ENCODE data around the gene ERC2. TPM values are rescaled to one million over a fixed set of nuclear protein-coding genes. Genes with fewer than 3 reads are reported as not detected.

ERC2 gene
- polyA plus RNA-seq, 3 donors = not detected

DNA sequence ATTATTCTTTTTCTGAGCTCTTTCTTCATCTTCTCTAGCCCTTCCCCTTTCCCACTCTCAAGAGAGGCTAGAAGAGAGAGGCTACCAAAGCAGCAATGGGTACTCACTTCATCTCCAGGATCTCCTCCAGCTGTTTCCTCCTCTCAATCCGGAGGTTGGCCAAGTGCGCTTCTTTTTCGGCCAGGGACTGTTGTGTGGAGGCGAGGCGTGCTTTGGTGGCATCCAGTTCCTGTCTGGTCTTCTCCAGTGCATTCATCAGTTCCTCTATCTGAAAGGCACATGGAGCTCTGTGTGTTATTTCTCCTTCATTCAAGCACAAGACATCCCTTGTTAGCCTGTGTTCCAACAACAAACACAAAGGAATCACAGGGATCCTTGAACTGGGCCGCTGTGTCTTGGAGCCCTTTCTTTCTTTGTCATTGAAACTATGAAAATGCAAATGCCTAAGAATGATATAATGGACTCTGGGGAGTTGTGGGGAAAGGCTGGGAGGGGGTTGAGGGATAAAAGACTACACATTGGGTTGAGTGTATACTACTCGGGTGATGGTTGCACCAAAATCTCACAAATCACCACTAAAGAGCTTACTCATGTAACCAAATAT lies 579.9 kb downstream of the ERC2 start:
- H3K4me1 Mint-ChIP-seq = no peaks in the 10 kb centered on the region
- no peak overlapping the region for H3K4me2 ChIP-seq (replicated peaks; ENCODE audit: extremely low read depth, low read length, poor library complexity, severe bottlenecking)
- H3K36me3 ChIP-seq (replicated peaks in 1 of 2; ENCODE audit: control insufficient read depth in 1 of 2, insufficient read depth in 2 of 2, low read length in 2 of 2) = no peaks in the 10 kb centered on the region
- H3K27ac ChIP-seq (ENCODE audit: low read depth in 1 of 2, low read length in 2 of 2) = no peak overlapping the region
- no peak for TF ChIP-seq CTCF (IDR thresholded peaks at IDR 0.05)
- no peaks in the 10 kb centered on the region for H3K79me2 ChIP-seq (ENCODE audit: insufficient read depth, low read length)
- no peak for DNase-seq
- H3K9me3 Mint-ChIP-seq = peaks cover 0 to 4% (median 0%) of the 10 kb centered on the region in 7 donors
- no peaks in the 10 kb centered on the region for H3K27me3 ChIP-seq (ENCODE audit: control insufficient read depth in 2 of 2, insufficient read depth in 2 of 2, low read length in 2 of 2)
- H4K20me1 ChIP-seq (ENCODE audit: insufficient read depth, low read length) = no peaks in the 10 kb centered on the region
- intact Hi-C loops (cut with micrococcal nuclease) = no loop called here
- H2AFZ ChIP-seq (ENCODE audit: insufficient read depth, low read depth, low read length, poor library complexity, severe bottlenecking) = no peak overlapping the region
- no peaks in the 10 kb centered on the region for H3K4me1 ChIP-seq (ENCODE audit: control insufficient read depth in 1 of 2, insufficient read depth in 2 of 2, low read length in 2 of 2)
- H3K9me3 ChIP-seq (replicated peaks in 1 of 2; ENCODE audit: control insufficient read depth in 1 of 2, insufficient read depth in 1 of 2, low read length in 2 of 2) = no peaks in the 10 kb centered on the region
- H3K4me3 ChIP-seq (replicated peaks in 1 of 3; ENCODE audit: low read depth in 2 of 3, low read length in 3 of 3) = no peak overlapping the region
- no peak overlapping the region for H3K4me3 Mint-ChIP-seq
- no peak overlapping the region for H3K9ac ChIP-seq (ENCODE audit: insufficient read depth, low read length, poor library complexity, severe bottlenecking)
- 65% methylated on average over 5 of the region's 7 CpGs for WGBS (ENCODE audit: insufficient coverage)
- no peaks in the 10 kb centered on the region for H3K36me3 Mint-ChIP-seq
- peaks cover 0 to 2% (median 1%) of the 10 kb centered on the region in 3 donors for H3K27me3 Mint-ChIP-seq (ENCODE audit: low read depth in 3 of 3)
- peak overlapping the region in 1 of 7 donors; percentile 20 for H3K27ac Mint-ChIP-seq

- H3K4me1 Mint-ChIP-seq = no peaks in the 10 kb centered on the region
- no peaks in the 10 kb centered on the region for H3K36me3 Mint-ChIP-seq
- peaks cover 0 to 4% (median 0%) of the 10 kb centered on the region in 7 donors for H3K9me3 Mint-ChIP-seq
- no peaks in the 10 kb centered on the region for H3K27me3 ChIP-seq (ENCODE audit: control insufficient read depth in 2 of 2, insufficient read depth in 2 of 2, low read length in 2 of 2)
- TF ChIP-seq CTCF (IDR thresholded peaks at IDR 0.05) = no peak
- H3K27me3 Mint-ChIP-seq (ENCODE audit: low read depth in 3 of 3) = peaks cover 0 to 2% (median 1%) of the 10 kb centered on the region in 3 donors
- H2AFZ ChIP-seq (ENCODE audit: insufficient read depth, low read depth, low read length, poor library complexity, severe bottlenecking) = no peak overlapping the region
- no peaks in the 10 kb centered on the region for H3K4me1 ChIP-seq (ENCODE audit: control insufficient read depth in 1 of 2, insufficient read depth in 2 of 2, low read length in 2 of 2)
- WGBS (ENCODE audit: insufficient coverage) = no CpG with 5 or more reads among the region's 1 CpG
- H3K27ac Mint-ChIP-seq = no peak overlapping the region
- no peak overlapping the region for H3K4me2 ChIP-seq (replicated peaks; ENCODE audit: extremely low read depth, low read length, poor library complexity, severe bottlenecking)
- no peaks in the 10 kb centered on the region for H3K36me3 ChIP-seq (replicated peaks in 1 of 2; ENCODE audit: control insufficient read depth in 1 of 2, insufficient read depth in 2 of 2, low read length in 2 of 2)
- no peaks in the 10 kb centered on the region for H3K9me3 ChIP-seq (replicated peaks in 1 of 2; ENCODE audit: control insufficient read depth in 1 of 2, insufficient read depth in 1 of 2, low read length in 2 of 2)
- intact Hi-C loops (cut with micrococcal nuclease) = no loop called here
- no peak overlapping the region for H3K27ac ChIP-seq (ENCODE audit: low read depth in 1 of 2, low read length in 2 of 2)
- H4K20me1 ChIP-seq (ENCODE audit: insufficient read depth, low read length) = no peaks in the 10 kb centered on the region
- no peak overlapping the region for H3K4me3 ChIP-seq (replicated peaks in 1 of 3; ENCODE audit: low read depth in 2 of 3, low read length in 3 of 3)
- no peak overlapping the region for H3K4me3 Mint-ChIP-seq
- no peak overlapping the region for H3K9ac ChIP-seq (ENCODE audit: insufficient read depth, low read length, poor library complexity, severe bottlenecking)
- no peaks in the 10 kb centered on the region for H3K79me2 ChIP-seq (ENCODE audit: insufficient read depth, low read length)
- DNase-seq = no peak
These were observed 582.5 kb downstream of the ERC2 start for GRCh38 chr3:55885721-55886120.

Measured in CD14-positive monocyte (primary cell).